ENCODE results near the gene IL4I1.

Gene IL4I1

DNA sequence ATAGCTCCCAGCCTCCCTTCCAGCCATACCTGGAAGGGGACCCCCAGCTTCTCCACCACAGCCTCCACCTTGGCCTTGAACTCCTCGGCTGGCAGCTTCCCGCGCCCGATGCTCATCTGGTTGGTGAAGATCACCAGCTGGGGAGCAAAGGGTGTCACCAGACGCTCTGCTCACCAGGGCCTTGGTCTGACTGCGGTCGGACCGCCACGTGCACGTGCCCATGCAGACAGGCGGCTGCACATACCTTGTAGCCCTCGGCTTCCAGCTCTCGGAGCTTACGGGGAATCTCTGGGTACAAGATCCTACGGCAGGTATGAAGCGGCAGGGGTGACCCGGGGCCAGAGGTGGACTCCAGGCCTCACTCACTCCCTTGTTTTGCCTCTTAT lies 32.8 kb downstream of the IL4I1 start:
- DNase-seq (ENCODE audit: low read depth in 2 of 2), result no peak

DNA sequence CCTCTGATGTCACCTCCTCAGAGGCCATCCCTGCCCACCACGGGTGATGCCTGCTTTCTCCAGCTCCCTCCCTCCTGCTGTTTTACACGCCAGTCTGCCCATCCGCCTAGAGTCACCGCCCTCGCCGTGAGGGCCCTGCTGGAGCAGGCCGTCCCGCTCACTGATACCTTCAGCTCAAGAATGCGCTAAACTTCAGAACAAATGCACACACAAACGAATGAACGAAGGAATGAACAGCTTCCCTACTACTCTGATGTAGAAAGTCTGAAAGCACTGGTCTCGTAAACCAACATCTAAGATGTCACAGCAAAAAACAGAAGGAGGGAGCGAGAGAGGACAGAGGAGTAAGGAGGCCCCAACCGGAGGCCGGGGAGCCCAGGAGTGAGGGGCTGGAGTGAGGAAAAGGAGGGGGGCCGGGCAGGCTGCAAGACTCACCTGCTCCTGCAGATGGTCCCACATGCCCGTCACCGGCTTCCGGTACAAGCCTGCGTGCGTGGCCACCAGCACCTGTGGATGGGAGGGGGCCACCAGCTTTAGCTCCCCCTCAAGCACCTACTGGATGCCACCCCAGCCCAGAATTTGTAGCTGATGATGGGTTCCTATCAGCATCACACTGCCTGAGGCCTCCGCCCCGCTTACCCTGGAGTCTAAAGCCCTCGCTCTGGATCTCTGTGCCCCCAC lies 33.3 kb downstream of the IL4I1 start:
- no peak for DNase-seq (ENCODE audit: low read depth in 2 of 2)

DNA sequence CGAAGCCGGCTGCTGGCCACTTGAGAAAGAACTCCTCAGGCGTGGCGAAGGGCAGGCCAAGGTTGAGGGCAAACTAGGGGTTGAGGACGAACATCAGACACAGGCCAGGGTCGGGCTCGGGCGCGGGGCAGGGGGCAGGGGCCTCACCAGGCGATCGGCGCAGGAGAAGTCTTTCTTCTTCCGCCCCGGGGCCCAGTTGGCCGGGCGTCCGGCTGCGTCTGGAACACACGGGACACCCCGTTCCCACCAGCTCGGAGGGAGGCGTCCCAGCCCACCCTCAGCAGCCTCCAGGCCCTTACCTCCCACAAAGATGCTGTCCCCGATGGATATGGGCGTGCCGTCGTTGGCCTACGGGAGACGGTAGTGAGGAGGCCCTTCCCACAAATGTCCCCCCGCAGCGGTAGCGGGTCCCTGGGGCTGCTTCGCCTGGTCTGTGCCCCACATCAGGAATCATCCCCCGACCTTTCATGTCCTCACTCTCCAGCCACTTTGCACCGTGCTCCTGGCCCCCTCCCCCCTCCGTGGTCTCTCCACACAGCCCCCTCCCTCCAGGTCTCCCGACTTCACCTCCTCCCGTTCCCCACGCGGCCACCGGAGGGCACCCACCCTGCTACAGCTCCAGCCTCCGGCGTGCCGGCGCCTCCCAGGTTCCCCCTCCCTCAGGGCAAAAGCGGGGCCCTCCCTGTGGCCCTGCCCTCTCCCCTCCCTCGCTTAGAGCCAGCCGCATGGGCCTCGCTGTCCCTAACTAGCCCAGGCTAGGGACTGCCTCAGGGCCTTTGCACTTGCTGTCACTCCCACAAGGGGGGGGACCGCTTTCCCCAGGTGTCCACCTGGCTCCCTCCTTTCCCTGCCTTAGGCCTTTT lies 34.1 kb downstream of the IL4I1 start:
- DNase-seq (ENCODE audit: low read depth in 2 of 2), result no peak

DNA sequence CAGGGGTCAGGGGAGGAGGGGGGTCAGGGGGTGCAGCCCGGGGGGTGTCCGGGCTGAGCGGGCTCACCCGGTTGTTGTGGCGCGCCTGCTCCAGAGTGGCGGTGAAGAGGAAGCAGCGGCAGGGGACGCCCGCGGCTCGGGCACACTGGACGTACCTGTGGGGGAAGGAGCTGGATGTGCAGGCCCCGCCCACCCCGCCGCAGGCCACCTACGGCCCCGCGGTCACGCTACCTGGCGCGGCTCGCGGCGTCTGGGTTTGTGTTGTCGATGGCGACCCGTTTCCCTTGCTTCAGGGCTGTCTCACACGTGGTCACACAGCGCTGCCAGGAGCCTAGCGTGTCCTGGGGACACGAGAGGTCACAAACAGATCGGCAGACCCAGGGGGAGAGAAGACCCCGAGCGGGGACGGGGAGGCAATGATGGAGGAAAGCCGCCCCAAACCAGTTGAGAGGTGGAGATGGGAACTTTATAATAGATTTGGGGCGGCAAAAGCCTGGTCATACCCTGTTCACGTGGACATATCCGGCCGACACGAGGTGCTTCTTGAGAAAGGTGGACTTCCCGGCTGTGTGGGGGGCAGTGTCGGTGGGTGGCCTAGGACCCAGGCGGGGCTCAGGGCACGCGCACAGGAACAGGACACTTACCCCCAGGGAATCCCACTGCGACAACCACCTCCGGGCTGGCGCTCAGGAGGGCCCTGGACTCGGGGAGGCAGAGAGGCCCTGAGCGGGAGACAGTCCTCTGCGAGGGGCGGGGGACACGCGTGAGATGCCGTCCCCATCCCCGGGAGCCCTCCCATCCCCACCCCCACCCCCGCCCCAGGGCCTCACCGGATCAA lies 34.9 kb downstream of the IL4I1 start:
- DNase-seq (ENCODE audit: low read depth in 2 of 2), result no peak

DNA sequence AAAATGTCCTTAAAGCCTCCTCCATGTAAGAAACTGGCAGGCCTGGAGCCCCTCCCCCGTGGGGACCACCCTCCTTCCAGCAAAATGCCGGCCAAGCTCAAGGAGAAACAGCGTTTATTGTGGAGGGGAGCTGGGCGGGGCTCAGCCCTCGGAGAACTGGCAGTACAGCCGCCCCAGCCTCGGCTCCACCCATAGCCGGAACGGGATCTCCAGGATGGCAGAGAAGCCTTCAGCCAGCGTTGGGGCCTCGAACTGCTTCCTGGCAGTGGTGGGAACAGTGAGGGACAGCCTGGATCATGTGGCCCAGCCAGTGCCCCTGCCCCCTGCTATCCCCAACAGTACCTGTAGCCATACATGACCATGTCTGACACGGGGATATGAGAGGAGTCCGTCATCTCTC lies 35.6 kb downstream of the IL4I1 start:
- no peak for DNase-seq (ENCODE audit: low read depth in 2 of 2)

DNA sequence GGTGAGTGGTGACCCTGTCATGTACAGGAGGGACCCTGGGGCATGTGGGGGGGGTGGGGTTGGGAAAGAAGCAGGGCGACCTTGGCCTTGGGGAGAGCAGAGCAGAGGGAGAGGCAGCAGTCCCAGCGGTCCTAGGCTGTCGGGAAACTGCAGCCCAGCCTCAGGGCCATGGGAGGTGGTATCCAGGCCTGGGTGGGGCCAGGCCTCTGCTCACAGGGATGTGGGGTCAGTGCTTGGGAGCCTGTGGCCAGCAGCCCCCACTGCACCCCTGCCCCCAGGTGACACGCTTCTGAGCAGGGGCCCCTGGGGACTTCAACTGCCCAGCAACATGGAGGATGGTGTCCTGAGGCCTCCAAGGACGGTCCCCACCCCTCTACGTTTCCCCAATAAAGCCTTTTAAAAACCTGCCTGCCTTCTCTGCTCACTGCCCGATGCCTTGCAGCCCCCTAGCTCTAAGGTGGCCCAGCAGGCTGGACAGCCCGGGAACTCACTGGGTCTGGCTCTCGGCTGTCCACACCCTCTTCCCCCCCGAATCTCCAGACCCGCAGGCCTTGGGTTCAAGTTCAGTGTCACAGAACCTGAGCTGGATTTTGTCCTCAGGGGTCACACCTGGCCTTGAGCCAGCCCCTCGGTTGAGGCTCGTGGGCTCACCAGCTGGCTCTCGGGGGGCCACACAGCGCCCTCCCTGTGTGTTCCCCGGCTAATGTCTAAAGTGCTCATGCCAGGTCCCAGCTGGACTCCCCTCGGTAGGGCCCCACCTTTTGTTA lies 36.2 kb downstream of the IL4I1 start:
- no peak for DNase-seq (ENCODE audit: low read depth in 2 of 2)

DNA sequence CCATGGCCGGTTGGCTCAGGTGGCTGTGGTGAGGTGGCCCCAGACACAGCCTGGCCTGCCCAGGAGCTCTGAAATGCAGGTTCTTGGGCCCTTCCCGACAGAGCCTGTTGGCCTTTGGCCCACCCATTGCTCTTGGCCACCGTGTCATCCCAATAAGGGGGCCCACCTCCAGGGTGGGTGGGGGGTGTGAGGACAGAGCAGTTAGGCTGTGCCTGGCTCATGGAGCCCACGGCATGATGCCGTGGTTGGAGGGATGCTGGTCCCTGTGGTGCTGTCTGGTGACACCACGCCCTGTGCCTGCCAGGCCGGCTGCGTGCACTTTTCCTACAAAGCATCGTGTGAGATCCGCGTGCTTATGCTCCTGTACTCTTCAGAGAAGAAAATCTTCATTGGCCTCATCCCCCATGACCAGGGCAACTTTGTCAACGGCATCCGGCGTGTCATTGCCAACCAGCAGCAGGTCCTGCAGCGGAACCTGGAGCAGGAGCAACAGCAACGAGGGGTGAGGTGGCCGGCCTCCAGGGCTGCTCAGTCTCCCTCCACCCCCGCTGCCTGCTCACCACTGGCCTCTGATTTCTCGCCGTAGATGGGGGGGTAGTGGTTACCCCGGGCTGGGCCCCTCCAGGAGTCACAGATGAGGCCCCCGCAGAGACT lies 36.9 kb downstream of the IL4I1 start:
- no peak for DNase-seq (ENCODE audit: low read depth in 2 of 2)

DNA sequence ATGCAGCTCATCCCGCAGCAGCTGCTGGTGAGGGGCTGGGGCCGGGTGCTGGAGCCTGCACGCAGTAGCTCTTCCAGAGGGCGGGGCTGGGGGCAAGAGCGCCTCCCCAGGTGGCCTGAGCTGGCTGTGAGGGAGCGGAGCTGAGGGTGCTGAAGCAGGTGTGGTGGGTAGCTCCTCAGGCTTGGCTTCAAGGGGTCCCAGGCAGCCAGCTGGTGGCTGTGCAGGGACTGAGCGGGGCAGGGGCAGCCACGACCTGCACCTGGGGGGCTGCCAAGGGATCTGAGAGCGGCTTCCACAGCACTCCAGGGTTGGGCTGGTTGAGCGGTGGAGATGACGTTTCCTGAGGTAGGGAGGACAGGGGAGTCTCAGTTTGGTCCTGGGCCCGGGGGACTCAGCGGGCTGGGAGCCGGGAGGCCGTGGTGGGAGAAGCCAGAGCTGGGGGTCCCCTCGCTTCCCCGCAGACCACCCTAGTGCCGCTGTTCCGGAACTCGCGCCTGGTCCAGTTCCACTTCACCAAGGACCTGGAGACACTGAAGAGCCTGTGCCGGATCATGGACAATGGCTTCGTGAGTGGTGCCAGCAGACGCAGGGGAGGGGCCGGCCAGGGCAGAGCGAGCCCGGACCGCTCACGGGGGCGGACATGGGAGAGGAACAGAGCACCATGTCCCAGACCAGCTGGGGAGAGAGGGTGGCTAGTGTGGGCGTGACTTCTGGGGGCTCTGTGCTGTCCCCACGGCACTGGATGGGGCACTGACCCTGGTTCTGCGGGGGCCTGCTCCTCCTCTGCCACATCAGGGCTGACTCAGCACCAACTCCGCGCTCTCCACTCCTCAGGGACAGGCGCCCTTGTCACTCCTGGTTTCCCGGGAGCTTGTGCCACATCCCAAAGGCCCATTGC lies 38.4 kb downstream of the IL4I1 start:
- DNase-seq (ENCODE audit: low read depth in 2 of 2), result no peak

DNA sequence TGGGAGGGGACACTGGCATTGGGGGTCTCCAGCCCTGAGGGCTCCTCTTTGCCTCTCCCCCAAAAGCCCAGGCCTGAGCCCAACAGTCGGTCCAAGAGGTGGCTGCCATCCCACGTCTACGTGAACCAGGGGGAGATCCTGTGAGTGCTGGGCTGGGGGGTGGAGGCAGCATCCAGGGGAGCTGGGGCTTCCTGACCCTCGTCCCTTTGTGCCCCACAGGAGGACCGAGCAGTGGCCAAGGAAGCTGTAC lies 38.9 kb downstream of the IL4I1 start:
- no peak for DNase-seq (ENCODE audit: low read depth in 2 of 2)

DNA sequence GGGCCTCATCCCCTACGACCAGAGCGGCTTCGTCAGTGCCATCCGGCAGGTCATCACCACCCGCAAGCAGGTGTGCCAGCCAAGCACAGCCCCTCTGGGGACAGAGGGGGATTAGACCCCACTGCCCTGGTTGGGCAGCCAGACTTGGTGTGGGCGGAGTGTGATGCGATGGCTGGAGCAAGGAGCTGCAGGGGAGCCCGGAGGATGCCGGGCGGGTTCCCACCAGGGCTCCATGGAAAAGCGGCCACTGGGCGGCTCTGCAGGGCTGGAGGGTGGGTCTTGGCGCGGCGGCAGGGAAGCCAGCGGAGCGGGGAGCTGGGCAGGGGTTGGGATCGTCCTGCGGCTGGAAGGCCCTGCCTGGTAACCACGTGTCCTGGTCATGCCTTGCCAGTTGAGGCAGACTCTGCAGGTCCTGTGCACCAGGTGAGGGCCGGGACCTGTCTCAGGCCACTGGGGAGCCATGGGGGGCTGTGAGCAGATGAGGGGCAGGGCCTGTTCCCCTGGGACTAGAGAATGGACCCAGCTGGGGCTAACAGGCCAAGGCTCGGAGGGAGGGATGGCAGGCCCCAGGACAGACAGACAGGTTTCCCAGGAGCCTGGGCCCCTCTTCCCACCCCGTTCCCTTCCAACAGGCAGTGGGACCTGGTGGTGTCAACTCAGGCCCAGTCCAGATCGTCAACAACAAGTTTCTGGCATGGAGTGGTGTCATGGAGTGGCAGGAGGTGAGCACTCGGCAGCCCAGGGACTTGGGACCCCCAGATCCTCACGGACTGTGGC lies 39.4 kb downstream of the IL4I1 start:
- DNase-seq (ENCODE audit: low read depth in 2 of 2), result no peak

DNA sequence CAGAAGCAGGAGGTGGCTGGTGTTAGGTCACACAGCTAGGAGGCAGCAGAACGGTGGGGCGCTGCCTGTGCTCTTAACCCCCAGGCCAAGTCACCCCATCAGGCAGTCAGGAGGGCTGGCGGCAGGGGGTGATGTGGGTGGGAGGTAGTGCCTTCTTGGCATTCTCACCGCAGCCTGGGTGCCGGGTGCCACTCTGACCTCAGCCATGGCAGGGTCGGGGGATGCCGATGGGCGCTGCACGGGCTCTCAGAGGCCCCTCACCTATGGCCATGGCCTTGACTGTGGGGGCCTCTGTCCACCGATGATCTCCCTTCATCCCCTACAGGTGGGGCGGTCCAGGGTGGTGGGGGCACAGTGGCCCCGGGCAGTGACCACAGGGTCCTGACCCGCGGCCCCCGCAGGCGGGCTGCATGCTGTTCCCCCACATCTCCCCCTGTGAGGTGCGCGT lies 40.1 kb downstream of the IL4I1 start:
- no peak for DNase-seq (ENCODE audit: low read depth in 2 of 2)

DNA sequence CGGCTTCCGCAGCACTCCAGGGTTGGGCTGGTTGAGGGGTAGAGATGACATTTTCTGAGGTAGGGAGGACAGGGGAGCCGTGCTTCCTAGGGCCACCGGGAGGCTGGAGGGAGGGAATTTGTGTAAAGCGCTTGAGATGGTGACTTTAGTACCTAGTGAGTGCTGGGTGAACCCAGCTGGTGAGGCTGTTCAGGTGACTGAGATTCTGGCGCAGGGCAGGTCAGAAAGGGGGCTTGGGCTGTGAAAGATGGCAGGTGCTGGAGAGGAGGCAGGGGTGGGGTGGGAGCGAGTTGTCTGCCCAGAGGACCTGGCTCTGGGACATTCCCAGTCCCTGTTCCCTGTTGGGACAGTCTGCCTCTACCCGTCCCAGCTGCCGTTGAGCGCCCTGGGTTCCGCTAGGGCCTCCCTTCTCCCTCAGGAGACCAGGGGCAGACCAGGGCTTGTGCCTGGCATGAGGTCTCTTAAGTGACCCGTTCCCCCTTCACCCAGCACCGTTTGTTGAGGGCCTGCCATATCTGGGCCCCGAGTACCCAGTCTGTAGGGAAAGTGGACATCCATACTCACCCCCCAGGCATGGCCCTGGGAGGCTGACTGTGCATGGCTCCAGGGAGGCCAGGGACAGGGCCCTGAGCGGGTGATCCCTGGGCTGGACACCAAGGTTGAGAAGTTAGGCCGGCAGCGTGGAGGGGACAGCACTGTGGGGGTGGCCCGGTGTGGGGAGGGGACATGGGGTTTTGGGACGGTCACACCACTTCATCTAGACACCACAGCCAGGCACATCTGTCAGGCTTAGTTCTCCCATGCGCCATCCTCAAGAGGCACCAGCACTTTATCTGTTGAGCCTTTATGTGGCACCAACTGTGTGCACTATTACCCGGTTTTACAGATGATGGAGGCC lies 40.8 kb downstream of the IL4I1 start:
- DNase-seq (ENCODE audit: low read depth in 2 of 2), result no peak

DNA sequence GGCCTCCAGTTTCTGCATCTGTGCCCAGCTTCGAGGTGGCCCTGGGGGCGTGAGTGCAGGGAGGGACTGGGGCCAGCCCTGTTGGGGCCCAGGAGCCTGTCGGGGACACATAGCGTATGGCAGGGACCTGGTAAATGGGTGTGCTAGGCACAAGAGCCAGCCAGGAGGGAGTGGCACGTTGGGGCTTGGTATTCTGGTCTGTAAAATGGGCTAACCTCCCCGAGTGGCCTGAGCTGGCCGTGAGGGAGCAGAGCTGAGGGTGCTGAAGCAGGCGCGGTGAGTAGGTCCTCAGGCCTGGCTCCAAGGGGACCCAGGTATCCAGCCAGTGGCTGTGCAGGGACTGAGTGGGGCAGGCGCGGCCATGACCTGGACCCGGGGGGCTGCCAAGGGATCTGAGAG lies 41.4 kb downstream of the IL4I1 start:
- no peak for DNase-seq (ENCODE audit: low read depth in 2 of 2)

DNA sequence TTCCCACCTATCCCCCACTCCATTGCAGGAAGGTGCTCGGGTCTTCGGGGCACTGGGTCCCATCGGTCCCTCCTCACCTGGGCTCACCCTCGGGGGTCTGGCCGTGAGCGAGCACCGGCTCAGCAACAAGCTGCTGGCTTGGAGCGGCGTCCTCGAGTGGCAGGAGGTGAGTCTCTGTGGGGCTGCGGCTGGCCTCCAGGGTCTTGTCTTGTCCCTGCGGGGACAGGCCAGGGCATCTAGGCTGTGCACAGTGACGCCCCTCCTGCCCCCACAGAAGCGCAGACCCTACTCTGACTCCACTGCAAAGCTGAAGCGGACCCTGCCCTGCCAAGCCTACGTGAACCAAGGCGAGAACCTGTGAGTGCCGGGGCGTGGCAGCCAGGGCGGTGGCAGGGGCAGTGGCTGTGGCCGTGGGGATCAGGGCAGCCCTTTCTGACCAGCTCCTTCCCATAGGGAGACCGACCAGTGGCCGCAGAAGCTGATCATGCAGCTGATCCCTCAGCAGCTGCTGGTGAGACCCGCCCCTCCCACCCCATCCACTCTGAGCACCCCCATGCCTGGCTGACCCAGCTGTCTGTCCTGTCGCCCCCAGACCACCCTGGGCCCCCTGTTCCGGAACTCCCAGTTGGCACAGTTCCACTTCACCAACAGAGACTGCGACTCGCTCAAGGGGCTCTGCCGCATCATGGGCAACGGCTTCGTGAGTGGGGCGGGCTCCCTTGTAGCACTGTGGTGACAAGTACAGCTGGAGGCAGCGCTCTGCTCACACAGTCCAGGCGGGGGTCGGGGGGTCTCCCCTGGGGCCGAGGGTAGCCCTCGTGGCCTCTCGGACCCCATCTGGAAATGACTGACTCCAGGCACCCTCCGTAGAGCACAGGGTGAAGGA lies 42.1 kb downstream of the IL4I1 start:
- DNase-seq (ENCODE audit: low read depth in 2 of 2), result no peak

DNA sequence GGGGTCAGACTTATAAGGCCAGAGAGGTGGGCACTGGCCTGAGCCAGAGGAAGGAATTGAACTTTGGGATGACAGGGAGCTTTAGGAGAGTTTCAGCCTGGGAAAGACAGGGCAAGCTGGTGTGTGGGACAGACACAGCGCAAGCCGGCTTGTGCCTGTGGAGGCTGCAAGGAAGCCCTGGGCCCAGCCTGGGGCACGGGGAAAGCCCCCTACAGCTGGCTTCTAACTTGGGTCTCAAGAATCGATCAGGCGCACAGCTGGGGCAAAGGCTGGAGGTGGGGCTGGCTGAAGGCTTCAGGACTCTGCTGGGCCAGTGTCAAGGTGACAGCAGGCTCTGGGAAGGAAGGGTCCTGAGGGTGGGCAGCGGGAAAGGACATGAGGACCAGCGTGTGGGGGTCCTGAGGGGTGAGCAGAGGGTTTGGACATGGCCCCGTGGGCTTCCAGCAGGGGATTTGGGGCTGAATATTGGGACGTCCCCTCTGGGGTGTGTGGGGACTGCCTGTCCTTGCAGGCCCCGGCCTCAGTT lies 42.8 kb downstream of the IL4I1 start:
- no peak for DNase-seq (ENCODE audit: low read depth in 2 of 2)

DNA sequence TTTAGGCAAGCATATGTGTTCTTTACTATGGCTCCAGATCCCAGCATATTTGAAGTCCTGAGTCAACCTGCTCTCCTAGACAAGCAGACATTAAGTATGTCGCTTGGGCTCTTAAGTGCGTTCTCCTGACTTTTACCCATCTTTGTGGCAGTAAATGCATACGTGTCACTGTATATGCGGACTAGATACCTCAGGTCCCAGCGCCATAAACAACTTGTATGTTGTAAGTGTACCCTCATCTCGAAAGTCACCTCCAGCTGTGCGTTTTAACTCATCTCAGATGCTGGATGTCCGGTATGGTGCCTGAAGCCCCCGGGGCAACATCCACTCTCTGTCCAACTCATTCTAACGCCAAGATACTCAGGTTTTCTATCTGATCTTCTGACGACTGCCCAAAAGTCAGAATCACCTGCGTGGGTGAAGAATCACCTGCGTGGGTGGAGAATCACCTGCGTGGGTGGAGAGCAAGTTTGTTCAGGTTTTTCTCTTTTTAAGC lies 44.0 kb downstream of the IL4I1 start:
- no peak for DNase-seq (ENCODE audit: low read depth in 2 of 2)
